MG63 (cell line): ENCODE measurements around the gene CASTOR1. TPM values are rescaled to one million over a fixed set of nuclear protein-coding genes. Genes with fewer than 3 reads are reported as not detected.

ENCODE experiments used
- DNase-seq: peaks from one replicate; pipeline ENCODE4 v3.0.0-alpha.2; 2020
- H3K27me3 ChIP-seq: fragments of 250-450 bp; sonication (Bioruptor Pico); 2 replicates; pipeline ENCODE4 v1.5.1; 2020; ENCODE audit warnings: mild to moderate bottlenecking, moderate library complexity
- H3K36me3 ChIP-seq: fragments of 250-450 bp; sonication (Bioruptor Pico); 2 replicates; pipeline ENCODE4 v1.5.1; 2020; ENCODE audit warnings: mild to moderate bottlenecking, moderate library complexity
- H3K4me3 ChIP-seq: fragments of 250-450 bp; sonication (Bioruptor Pico); 2 replicates; pipeline ENCODE4 v1.5.1; 2020; ENCODE audit warnings: mild to moderate bottlenecking, moderate library complexity
- H3K9me3 ChIP-seq: fragments of 250-450 bp; sonication (Bioruptor Pico); 2 replicates; pipeline ENCODE4 v1.5.1; 2020; ENCODE audit warnings: mild to moderate bottlenecking, moderate library complexity
- total RNA-seq: library from RNA; depleted of rRNA; stranded (reverse); fragments of >200 nt; shearing (Covaris generic); gene quantifications from 2 replicates; pipeline ENCODE4 v1.2.3, GENCODE V29; 2014; ENCODE audit warnings: low replicate concordance

Gene CASTOR1
- total RNA-seq, 1 experiment from 2014 or later, result 2.3 TPM

- Histone ChIP-seq H3K27me3 (no peaks in the 10 kb centered on the region), H3K36me3 (no peaks in the 10 kb centered on the region; the same call in none of the 2 replicates), H3K9me3 (no peaks in the 10 kb centered on the region), H3K4me3 (no peak overlapping the region)
- no peak for DNase-seq
Measured at GRCh38 chr22:30293026-30293425, 3.7 kb upstream of the CASTOR1 start.

DNA sequence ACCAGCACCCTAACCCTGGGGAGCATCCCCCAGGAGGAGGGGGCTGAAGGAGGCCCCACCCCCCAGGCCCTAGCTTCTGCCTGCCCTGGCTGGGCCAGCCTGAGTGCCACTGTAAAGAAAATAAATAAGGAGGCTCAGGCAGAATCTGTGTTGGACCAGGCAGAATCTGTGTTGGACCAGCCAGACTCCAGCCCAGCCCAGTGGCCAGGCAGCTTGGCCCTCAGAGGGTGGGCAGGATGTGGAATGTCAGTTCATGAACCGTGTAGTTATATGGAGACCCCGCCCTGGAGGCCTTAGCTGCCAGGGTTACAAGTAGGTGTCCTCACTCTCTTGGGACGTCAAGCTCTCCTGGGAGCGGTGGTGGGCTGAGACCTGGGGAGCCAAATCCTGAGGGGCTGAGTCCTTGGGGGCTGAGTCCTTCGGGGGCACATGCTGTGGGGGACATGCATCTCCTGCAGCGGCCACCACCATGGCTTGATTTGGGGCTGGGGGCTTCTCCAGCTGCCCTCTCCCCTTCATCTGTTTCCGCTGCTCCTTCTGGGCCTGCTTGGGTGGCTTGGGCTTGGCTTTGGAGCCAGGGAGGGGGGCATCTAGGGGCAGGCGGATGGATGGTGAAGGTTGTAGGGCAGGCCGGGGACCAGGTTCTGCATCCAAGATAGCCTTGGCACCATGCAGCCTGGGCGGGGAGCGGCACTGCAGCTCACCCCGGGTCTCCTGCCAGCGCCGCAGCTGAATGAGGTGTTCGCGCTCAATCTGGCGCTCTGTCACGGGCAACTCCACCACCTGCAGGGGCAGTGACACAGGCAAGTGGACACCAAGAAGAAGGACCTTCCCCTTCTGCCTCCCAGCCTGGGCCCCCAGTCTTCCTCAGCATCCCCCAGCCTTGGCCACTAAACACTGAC lies 3.0 kb upstream of the CASTOR1 start:
- DNase-seq, result no peak
- Histone ChIP-seq H3K36me3 (no peaks in the 10 kb centered on the region; the same call in none of the 2 replicates), H3K27me3 (no peaks in the 10 kb centered on the region), H3K4me3 (no peak overlapping the region), H3K9me3 (no peaks in the 10 kb centered on the region)

DNA sequence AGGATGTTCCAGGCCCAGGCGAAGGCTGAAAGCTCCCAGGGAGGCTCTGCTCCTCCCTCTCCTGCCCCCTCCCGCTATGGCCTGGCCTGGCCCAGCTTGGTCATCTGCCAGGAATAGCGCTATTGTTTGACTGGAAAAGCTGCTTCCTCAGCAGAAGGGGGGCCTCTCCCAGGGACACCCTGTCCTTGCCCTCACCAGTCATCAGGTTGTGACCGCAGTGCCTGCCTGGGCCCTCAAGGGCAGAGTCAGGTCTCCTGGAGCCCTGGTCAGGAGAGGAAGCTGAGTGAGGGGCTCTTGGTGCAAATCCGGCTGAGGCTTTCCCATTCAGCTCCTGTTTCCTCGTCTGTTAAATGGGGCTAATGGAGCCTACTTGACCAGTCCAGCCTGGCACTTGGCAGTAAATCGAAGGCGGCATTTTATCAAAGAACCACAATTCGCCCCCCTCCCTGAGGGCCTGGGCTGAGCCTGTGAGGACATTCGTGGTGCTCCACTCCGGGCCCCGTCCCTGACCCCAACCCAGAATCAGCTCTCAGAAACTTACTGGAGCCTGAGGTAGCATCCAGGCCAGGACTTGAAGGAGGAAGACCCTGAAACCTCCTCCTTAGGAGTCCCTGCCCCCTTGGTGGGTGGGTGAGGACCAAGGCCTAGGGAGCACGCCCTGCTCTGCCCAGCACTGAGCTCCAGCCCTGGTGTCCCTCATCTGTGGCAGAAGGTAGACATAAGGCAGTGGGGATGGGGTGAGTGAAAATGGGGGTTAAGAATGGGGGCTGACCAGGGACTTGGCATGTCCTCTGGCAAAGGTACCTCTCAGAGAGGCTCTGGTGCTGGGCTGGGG lies 2.0 kb upstream of the CASTOR1 start:
- no peaks in the 10 kb centered on the region for H3K27me3 ChIP-seq
- no peaks in the 10 kb centered on the region; the same call in none of the 2 replicates for H3K36me3 ChIP-seq
- peak; percentile 25 for DNase-seq

GRCh38 chr22:30290342-30291057 lies 1.2 kb upstream of the CASTOR1 start:
- H3K36me3 ChIP-seq, result no peaks in the 10 kb centered on the region; the same call in 1 of the 2 replicates
- H3K9me3 ChIP-seq, result no peaks in the 10 kb centered on the region
- no peaks in the 10 kb centered on the region for H3K27me3 ChIP-seq
- H3K4me3 ChIP-seq, result no peak overlapping the region
- DNase-seq, result no peak

More for the DNA sequence above, 2.0 kb upstream of the CASTOR1 start:
- Histone ChIP-seq H3K4me3 (no peak overlapping the region), H3K9me3 (no peaks in the 10 kb centered on the region)

DNA sequence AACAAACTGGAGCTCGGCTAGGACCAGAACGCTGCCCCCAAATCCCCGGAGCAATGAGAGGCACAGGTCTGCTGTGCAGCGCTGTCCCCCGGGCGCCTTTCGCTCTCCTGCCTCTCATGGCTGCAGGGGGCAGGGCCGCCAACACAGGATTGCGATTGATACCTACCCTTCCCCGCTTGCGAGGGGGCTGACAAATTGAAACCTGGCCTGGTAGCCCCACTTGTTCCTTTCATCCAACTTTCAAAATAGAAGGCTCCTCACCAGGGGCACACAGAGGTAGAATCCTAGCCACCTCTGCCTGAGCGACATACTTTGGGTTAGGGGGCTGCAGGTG lies 642 bp upstream of the CASTOR1 start:
- Histone ChIP-seq H3K9me3 (no peaks in the 10 kb centered on the region), H3K36me3 (no peaks in the 10 kb centered on the region; the same call in 1 of the 2 replicates), H3K27me3 (no peaks in the 10 kb centered on the region), H3K4me3 (peak overlapping the region; percentile 69)
- DNase-seq, result no peak

- no peaks in the 10 kb centered on the region for H3K27me3 ChIP-seq
- no peaks in the 10 kb centered on the region; the same call in 1 of the 2 replicates for H3K36me3 ChIP-seq
- no peak for DNase-seq
- peak overlapping the region; percentile 69 for H3K4me3 ChIP-seq
- H3K9me3 ChIP-seq, result no peaks in the 10 kb centered on the region
Measured at GRCh38 chr22:30288419-30289140, 725 bp downstream of the CASTOR1 start.

DNA sequence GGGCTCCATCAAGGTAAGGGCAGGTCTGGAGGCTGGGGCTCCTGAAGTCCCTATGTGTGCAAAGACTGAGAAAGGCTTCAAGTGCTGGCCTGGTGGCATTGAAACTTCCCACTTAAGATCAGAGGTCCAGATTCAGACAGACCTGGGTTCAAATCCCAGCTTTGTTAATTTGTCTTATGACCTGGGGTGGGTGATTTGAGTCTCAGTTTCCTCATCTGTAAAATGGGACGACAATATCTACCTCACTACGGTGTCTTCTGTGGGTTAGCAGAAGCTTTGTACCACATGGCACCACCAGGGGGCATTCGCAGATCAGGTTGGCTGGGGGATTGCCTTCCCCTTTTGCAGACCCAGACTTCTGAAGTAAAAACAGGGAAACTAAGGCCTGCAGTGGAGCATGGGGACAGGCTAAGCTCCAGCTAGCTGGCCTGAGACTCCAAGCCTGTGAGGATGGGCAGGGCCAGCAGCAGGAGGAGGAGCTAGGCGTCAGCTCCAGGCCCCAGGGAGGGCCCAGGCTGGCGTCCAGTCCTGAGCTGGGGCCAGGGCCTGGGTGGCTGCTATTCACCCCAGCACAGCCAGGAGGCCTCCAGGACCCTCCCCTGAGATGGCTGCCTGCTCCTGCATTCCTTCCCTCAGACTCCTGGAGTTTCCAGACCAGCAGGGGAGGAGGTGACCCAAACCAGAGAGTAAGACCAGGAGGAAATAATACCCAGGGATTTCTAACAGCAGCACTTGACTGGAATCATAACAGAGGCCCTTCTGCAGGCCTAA lies 1.5 kb downstream of the CASTOR1 start:
- DNase-seq, result peak; percentile 93
- no peak overlapping the region; the same call in 1 of the 2 replicates for H3K4me3 ChIP-seq
- no peaks in the 10 kb centered on the region; the same call in 1 of the 2 replicates for H3K36me3 ChIP-seq
- H3K27me3 ChIP-seq, result no peaks in the 10 kb centered on the region
- no peaks in the 10 kb centered on the region for H3K9me3 ChIP-seq

GRCh38 chr22:30286813-30287647 lies 2.3 kb downstream of the CASTOR1 start:
- DNase-seq, result peak; percentile 65
- Histone ChIP-seq H3K27me3 (no peaks in the 10 kb centered on the region), H3K4me3 (no peak overlapping the region), H3K36me3 (no peaks in the 10 kb centered on the region), H3K9me3 (no peaks in the 10 kb centered on the region)

DNA sequence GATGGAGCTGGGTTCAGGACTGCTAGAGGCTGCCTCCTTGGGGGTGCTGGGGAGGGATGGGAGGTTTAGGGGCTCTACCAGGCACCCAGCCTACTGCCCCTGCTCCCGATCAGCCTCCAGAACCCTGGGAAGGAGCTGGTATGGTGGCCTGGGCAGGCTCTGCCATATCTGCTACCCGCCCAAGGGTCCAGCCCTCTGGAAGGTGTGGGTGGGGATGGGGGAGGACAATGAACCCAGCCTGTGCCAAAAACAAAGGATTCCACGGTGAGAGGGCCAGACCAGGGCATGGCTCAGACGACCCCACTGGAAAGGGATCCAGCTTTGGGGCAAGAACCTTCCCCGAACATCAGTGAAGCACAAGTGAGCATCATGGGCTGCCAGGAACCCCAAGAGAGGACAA lies 3.0 kb downstream of the CASTOR1 start:
- H3K27me3 ChIP-seq, result no peaks in the 10 kb centered on the region
- no peak for DNase-seq
- no peaks in the 10 kb centered on the region for H3K36me3 ChIP-seq
- H3K4me3 ChIP-seq, result no peak overlapping the region
- H3K9me3 ChIP-seq, result no peaks in the 10 kb centered on the region

DNA sequence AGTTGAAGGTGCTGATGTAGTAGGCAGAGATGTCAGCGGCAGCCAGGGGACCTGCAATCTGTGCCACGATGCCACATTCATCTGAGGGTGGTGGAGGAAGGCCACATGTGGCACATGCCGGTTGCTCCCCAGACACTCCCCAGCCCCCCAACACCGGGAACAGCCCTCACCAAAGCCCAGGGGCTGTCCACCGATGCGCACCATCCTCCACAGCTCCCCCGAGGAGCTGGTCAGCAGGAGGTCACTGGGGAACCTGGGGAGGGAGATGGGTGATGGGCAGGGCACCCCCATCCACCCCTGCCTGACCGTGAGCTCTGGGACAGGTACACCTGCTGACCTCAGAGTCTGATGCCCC lies 3.5 kb downstream of the CASTOR1 start:
- Histone ChIP-seq H3K27me3 (no peaks in the 10 kb centered on the region), H3K36me3 (no peaks in the 10 kb centered on the region), H3K4me3 (no peak overlapping the region), H3K9me3 (no peaks in the 10 kb centered on the region)
- no peak for DNase-seq

DNA sequence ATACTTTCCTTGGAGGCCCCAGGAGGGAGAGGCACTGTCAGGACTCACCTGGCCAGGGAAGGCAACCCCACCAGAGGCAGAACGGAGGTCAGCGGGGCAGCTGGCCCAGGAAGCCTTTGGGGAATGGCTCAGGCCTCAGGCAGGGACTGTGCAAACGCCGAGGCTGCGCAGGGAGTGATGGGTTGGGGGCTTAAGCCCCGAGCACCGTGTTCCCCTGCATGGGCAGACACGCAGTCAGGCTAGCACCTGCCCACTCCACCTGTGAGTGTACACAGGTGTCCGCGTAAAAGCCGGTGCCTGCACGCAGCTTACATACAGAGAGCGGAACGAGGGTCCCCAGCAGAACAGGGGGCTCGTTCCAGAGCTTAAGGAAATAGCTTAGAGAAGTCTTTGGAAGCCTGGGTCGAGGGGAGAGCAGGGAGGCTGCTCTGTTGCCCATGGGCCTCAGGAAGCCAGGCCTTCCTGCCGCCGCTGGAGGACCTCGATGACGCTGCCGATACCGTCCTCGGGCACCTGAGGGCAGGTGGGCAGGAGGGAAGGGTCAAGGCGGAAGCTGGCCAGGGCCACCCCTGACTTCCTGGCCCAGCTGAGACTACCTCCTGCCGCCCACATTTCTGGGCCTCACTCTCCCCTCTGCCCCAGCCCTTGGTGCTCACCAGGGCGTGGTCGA lies 4.0 kb downstream of the CASTOR1 start:
- H3K27me3 ChIP-seq, result no peaks in the 10 kb centered on the region
- DNase-seq, result no peak
- no peaks in the 10 kb centered on the region for H3K36me3 ChIP-seq
- no peak overlapping the region for H3K4me3 ChIP-seq
- H3K9me3 ChIP-seq, result no peaks in the 10 kb centered on the region

GRCh38 chr22:30284666-30285065 lies 4.6 kb downstream of the CASTOR1 start:
- no peak for DNase-seq

GRCh38 chr22:30284172-30284571 lies 5.1 kb downstream of the CASTOR1 start:
- H3K9me3 ChIP-seq, result no peaks in the 10 kb centered on the region
- no peak for DNase-seq
- no peak overlapping the region for H3K4me3 ChIP-seq
- no peaks in the 10 kb centered on the region for H3K36me3 ChIP-seq
- H3K27me3 ChIP-seq, result no peaks in the 10 kb centered on the region

More at GRCh38 chr22:30284666-30285065, 4.6 kb downstream of the CASTOR1 start:
- Histone ChIP-seq H3K9me3 (no peaks in the 10 kb centered on the region), H3K4me3 (no peak overlapping the region), H3K36me3 (no peaks in the 10 kb centered on the region), H3K27me3 (no peaks in the 10 kb centered on the region)

GRCh38 chr22:30283342-30283741 lies 6.0 kb downstream of the CASTOR1 start:
- Histone ChIP-seq H3K4me3 (no peak overlapping the region), H3K27me3 (no peaks in the 10 kb centered on the region), H3K9me3 (no peaks in the 10 kb centered on the region), H3K36me3 (no peaks in the 10 kb centered on the region)
- no peak for DNase-seq
